ENCODE data around the gene CAST.

Gene CAST

DNA sequence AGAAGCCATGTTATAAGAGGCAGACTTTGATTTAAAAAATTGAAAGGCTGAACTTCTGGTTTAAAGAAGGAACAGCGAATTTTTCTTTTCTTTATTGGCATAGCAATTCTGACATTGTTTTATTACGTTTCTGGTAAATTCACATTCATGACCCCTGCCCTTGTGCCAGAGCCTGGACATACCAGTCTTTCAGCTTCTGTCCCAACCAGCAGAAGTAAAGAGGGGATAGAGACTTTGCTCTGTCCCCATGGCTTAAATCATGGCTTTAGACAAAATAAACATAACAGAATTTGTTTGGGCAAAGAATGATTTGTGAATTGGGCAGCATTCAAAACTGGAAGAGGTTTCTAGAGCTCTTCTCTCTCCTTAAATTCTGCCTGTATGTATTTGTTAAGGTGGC, 15.3 kb downstream of the CAST start:
- no peak for DNase-seq

DNA sequence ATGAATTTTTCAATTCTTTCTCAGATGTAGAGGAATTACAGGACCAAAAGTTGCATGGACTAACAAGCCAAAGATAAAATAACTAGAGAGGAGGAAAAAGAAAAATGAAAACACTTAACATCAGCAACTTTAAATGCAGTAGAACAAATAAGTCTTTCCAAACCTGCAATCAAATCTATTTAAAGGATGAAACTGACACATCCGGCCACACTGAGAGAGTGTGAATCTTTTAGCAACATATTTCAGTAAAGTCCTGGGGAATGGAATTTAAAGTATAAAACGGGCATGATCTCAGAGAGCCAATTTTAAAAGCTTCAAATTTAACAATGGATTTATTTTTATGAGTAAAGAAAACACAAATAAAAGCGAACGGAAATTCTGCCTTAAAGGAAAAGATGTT, 17.1 kb downstream of the CAST start:
- no peak for DNase-seq

DNA sequence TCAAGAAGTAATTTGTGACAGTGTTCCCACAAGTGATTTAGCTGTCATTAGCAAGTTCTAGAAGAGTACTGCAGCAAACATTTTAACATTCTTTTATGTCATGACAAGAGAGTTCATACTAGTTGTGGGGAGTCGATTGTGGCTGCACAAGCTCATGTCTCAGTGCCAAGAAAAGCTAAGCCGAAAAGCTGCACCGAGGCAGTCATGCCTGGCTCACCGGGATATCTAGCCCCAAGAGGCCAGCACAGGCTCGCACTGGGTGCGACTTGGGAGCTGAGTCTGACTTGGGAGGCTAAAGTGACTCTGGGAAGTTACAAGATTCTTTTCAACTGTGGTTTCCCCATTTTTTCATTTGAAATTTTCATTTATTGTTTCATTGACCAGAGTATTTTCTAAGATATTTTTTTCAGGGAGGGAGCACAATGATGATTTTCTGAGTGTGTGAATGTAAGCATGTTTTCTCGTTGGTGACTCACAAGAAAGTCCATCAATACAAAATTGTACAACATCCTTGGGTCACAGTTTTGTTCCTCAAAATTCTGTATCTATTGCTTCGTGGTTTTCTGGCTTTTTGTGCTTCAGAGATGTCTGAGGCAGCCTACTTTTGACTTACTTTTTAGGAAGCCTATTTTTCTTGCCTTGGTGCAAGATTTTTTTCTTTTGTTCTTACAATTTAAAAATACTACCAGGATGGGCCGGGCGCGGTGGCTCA, 18.7 kb downstream of the CAST start:
- DNase-seq: no peak

DNA sequence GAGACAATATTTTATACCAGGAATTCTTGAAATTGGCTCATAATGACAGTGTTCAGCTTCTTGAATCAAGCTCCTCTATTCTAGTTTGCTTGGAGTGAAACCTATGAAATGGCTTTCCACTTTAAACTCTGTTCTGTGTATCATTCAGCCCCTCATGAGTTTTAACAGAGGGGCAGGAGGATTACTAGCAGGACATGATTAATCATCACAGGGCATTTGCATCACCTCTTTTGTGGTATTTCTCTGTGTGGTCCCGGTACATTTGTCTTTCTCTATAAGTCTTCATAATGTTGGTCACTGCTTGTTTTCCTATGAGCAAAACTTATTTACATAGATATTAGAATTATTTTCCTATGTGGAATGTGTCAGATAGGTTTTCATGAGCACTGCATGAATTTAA, 21.2 kb downstream of the CAST start:
- DNase-seq: no peak

DNA sequence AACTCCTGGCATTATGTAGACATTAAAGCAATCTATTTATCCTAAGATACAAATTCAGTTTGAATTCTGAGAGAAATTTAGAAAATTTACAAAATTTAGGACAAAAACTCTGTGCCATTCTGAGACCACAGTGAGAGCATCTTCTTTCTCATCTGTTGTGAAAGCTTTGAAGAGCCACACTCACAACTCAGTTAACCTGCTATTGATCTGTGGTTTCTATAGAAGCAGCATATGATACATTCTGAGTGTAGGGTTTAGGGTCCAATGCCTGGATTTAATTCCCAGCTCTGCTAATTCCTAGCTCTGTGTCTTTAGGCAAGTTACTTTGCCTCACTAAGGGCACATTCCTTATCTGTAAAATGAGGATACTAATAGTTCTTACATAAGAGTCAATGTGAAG, 21.6 kb downstream of the CAST start:
- DNase-seq: no peak

DNA sequence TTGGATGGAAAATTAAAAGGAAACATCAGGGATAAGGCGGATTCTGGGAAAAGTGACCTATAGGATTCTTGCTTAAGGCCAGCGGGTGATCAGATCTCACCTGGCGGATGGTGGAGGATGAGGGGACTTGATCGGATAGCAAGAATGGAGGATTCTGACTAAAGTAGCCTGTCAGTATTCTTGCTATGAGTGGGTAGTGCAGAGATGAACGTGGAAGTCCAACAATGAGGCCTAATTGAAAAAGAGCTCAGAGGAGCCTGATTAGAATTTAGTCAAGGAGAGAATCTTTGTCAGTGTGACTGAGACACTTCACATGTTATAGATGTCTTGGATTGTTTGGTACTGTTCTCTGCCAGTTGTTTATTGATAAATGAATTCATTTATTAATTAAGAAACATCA, 24.9 kb downstream of the CAST start:
- no peak for DNase-seq

DNA sequence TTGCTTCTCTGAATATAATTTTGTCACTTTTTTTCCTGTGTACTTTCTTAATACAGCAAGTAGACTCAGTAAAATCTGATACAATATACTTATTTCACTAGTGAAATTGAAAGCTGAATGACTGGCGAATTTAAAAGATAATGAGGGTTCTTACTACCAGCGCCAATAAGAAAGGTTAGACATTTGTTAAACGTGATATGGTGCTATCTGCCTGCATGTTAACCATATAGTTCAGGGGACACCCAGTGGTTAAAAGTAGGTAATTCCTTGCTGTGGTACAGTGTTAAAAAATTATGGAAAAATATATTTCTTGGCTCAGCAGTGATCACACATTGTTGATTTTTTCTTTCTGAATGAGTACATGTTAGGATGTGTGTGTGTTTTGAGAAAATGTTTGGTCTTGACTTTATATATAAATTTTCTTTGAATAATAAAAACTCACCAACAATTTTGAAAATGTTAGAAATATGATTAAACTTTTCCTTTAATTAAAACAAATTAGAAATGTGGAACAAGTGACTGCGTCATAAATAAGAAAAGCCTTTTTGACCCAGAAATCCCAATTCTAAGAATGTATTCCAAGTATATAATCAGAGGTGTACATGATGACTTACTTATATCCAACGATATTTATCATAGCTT, 25.8 kb downstream of the CAST start:
- DNase-seq: peak; percentile 35

DNA sequence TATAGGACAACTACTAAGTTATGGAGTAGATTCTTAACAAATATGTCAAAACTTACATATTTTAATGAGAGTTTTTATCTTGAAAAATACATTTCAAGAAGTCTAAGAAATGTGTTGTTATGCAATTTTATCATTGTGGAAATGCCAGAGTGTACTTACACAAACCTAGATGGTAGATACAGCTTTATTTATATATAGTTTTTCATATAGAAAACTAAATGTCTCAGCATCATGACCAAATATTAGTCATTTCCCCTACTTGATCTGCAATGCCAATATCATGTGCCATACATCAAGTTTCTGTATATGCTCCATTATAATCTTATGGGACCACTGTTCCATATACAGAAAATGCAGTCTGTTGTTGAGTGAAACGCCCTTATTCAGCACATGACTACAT, 28.7 kb downstream of the CAST start:
- DNase-seq: no peak

DNA sequence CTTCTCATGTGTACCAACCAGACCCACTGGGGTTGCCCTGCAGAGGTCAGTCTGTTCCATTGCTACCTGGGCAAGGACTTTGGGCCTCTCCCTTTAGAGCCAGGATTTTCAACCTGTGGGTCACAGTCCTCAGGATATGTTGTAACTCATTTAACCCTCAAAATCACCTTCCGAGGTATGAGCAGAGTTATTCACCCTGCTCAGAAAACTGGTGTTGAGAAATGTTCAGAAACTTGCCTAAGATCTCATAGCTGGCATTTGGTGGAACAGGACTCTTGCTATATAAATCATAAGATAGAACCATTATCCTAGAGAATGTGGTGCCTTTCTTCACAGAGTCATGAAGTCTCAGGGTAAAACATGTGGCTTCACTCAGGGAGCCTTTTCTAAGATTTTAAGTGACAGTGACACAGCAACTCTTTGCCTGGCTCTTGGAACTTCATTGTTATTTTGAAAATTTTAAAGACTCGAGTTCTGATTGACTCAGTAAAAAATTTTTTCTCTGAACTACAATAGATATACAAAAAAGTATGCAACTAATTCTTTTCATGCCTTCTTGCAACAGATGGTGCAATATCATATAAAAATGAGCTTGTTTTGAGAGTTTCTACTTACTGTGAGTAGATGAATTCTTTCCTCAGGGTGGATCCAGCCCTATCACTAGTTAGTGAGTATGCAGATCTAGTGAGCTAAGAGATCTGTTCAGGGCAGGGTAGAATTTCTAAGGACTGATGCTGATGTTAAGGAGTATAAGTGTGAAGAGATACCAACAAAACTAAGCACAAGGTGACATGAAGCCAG, 29.5 kb downstream of the CAST start:
- DNase-seq: peak; percentile 20

DNA sequence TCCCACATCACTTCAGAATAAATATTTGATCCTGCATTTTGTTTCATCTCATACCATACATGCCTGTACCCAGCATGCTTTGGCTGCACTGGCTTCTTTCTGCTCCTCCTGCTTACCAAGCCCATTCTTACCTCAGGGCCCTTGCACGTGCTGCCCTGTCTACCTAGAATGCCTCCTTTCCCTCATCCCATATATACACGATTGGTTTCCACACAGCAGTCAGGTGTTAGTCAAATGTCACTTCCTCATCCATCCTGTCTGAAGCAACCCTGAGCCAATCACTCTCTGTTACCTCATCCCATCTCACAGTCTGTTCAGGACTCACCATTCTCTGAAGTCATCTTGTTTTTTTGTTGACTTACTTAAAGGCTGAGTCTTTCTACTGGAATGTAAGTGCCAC, 30.3 kb downstream of the CAST start:
- no peak for DNase-seq

DNA sequence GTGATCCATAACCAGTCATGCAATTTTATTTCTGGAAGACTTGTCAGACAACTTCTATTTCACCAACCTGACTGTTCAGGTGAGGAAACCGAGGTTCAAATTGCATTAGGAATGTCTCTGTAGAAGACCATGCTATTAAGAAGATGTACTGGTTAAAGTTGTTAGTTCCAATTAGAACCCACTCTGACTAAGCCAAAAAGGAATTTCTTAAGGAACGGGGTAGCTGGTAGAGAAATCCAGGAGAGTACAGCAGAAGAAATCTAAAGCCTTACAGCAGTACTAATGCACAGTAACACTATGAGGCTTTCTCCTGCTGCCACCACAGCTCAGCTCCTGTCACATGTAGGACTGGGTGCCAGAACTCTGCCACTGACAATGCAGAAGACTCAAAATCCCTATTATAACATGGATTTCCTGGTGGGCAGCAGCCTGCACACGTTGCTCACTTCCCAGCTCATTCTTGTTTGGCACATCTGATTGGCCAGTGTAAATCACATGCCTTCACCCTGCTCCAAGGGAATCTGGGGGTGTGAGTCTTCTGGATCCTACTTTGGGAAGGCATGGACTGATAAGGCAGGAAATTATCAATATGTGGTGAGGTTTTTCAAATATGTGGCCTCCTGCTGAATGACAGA, 37.1 kb downstream of the CAST start:
- no peak for DNase-seq

DNA sequence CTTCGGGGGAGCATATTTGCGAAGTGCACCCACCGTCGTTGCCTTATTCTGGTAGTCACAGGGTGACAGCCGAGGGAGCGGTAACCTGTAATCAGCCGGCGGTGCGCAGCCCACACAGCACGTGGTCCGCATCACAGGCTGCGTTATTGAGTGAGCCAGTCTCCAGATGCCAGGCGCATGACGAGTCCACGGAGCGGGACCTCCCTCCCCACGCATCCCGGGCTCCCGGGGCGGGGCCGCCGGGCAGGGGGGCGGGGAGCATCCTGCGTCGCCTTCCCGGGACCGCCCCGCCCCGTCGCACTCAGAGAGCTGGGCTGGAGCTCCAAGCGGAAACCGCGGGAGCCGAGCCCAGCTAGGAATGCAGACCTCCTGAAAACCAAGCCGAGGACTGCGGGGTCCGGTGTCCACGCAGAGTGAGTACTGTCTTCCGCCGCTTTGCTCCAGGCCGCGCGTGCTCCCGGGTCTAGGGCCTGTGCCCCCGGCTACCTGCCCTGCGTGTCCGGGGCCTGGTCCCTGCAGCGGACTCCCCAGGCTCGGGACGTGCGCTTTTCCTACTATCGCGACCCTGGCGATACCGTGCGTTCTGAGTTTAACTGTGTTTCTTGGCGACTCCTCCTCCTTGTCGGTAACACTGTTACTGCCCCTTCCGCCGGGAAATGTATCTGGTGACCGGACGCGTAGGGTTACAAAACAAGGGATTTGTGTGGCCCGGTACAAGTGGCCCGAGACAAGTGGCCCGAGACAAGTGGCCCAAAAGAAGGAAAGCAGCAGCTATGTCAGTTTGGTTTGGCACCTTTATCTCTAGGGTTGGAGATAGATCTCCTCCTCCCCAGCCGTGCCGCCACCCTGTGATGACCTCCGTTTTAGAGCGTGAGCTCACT, 40.6 kb downstream of the CAST start:
- peak; percentile 94 for DNase-seq

DNA sequence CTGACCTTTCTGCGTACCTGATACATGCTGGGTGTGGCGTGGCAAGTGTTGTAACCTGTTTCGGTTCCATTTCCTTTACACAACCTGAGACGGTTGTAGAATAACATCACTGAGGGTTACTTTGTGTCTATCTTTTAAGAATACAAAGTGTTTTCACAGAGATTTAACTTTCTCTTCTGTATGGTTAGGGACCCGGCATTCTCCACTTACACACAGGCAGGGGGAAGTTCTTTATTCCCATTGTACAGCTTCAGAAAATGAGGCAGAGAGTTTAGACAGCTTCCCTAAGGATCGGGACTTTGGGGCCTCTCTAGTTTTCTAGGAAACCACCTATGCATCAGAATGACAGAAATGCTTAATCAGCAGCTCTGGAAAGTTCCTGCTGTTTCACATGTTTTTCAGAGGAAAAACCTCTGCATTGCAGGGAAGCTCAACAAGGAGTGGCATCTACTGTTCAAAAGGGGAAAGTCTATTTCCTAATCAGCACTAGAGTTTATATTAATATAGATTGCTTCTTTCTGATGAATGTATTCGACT, 41.3 kb downstream of the CAST start:
- DNase-seq: no peak

DNA sequence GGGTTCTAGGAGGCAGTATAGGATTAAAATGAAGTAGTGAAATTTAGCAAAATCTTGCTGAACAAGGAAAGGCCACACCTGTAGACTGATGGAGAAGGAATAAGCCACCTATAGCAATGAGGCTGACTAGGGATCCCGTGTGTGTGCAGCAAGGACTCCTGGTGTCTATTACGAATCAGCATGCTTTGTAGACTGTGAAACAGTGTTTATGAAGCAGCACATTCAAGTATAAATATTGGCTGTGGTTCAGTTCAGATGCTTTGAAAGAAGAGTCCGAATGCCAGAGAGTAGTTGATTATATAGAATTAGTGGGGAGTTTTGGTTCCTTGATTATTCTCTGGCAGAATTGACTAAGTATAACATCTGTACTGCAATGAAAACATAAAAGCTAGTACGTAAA, 41.8 kb downstream of the CAST start:
- no peak for DNase-seq

DNA sequence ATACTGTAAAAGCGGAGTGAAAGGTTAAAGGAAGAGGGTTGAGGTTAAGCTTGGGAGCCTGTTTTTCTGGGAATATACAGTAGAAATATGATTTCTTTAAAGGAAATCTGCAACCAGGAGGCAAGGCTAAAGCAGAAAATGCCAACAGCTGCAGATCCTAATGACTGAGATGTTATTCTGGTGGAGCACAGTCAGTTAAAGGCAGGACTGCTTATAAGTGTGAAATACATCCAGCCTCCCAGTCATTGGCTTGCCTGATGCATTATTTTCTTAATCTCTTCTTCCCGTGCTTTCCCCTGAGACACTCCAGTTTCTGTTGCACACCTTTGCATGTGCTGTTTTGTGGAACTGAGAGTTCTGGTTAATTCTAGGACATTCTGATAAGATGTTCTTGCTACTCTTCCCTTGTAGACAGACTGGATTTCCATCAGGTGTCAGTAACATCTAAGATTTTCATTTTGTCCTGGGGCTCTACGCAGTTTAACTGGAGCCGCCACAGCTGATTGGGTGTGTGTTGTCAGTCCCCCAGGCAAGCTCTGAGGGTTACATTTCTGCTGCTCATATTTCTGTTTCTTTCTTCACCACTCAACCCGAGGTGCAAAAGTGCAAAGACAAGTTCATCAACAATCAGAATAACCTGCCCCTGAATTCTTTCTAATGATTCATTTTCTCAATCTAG, 44.4 kb downstream of the CAST start:
- DNase-seq: no peak

DNA sequence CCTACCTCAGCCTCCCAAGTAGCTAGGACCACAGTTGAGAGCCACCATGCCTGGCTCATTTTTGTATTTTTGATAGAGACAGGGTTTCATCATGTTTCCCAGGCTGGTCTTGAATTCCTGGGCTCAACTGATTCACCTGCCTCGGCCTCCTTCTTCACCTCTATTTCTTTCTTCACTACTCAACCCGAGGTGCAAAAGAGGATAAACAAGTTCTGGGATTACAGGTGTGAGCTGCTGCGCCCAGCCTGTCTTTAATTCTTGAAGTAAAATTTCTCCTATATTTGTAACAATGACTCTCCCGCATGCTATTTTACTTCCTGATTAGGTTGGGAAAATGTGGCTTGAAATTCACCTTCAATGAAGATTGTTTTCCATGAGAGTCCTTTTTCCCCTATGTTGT, 46.4 kb downstream of the CAST start:
- no peak for DNase-seq

DNA sequence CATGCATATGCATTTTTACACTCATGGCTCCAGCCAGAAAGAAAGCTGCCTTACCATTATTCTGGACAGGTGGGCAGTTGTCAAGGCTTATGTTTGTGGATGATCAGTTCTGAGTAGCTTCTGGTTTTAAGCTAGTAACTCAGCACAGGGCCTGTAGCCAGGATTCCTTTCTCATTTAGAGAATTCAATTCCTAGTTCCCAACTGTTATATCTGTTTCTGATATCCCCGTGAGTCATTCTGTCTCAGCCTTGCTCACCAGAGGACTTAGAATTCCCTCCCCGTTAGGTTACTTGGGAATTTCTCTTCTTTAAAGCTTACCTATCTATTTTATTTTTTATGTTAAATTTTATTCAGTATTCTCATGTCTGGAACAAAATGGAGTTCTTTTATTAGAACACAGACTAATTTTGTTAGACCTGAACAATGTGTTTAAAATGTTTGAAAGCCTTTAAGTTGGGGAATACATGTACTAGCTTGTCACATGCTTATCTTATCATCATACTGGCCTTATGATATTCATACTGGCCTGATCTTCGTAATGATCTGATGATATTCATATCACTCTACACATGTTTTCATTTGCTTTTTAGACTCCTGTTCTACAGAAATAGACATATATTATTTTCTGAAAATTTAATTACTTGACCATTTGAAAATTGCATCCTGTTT, 47.1 kb downstream of the CAST start:
- peak; percentile 62 for DNase-seq

DNA sequence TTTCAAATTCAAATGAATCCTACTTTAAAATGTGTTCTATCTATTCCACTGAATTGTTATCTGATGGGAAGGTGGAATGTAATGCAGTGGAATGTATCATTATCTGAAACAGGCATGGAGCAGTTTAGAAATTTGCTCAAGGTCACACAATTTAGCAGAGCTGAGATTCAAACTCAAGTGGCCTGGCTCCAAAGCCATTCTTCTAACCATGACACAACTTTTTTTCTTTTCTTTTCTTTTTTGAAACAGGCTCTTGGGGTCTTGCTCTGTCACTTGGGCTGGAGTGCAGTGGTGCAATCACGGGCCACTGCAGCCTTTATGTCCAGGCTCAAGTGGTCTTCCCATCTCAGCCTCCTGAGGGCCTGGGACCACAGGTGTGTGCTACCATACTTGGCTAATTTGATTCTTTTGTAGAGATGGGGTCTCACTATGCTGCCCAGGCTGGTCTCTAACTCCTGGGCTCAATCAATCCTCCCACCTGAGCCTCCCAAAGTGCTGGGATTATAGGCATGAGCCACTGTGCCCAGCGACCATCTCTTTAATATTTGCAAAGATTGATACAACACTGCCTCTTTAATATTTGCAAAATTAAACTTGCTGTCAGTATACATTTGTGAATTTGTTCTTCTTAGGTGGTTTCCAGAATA, 50.0 kb downstream of the CAST start:
- no peak for DNase-seq

DNA sequence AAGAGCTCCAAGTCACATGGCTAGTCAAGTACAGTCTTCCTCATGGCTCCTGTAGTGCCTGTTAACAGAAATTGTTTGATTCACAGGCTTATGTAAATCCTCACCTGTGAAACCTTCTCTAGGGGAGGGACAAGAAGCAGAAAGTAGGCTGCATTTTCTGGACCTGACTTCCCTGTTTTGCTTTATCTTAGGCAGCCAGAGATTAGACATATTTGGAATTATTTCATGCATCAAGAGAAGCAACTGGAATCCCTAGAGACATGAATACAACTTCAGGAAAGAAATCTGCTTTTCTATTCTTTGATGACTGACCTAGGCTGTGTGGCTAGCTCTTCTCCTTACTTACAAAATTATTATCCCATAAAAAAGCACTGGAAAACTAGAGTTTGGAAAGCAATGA, 52.3 kb downstream of the CAST start:
- no peak for DNase-seq

DNA sequence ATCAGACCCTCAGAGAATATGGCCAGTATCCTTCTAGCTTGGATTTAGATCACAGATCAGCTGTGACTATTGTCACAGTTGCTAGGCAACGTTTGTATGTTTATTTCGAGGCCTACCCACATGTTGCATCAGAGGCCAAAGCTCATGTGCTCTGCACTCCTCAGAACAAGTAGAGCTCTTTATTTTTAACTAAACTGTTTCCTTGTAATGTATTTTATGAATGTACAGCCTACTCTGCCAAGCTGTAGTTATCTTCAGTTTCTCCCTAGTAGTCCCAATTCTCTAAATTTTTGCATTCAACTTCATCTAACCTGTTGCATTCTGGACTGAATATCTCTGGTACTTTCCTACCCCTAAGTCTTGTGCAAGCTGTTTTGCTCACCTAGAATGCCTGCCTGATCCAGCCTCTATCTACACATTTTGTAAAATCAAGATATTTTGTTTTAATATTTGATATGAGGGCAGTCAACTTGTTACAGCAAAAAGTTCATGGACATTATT, 52.8 kb downstream of the CAST start:
- no peak for DNase-seq

Data from amniotic stem cell (primary cell).